Keratinocyte (primary cell): ENCODE data around the gene TOMT. TPM values are rescaled to one million over a fixed set of nuclear protein-coding genes. Genes with fewer than 3 reads are reported as not detected.
A peak's percentile ranks its signal among the peaks of the same experiment; 100 is the strongest.

Experiments used
- DNase-seq: peaks from one replicate; pipeline ENCODE4 v3.0.0-alpha.2; 2011; ENCODE audit warnings: low read depth, missing footprints, low spot score
- FAIRE-seq: peaks from 2 replicates; lab custom pipeline; 2011; peaks lifted over from hg19 to GRCh38; lab: Jason Lieb, UNC
- H2AFZ ChIP-seq: 2 replicates; pipeline ENCODE4 v1.6.0; 2012; ENCODE audit warnings: low read length, control low read depth, inconsistent platforms; ENCODE audit not compliant: control insufficient read depth
- H3K27ac ChIP-seq: 2 replicates; pipeline ENCODE4 v1.5.1; 2011; ENCODE audit warnings: low read length; ENCODE audit not compliant: control insufficient read depth, insufficient read depth
- H3K27me3 ChIP-seq: 3 replicates; pipeline ENCODE4 v1.6.0; 2011; ENCODE audit warnings: low read length; ENCODE audit not compliant: control insufficient read depth, insufficient read depth; ENCODE audit errors: extremely low read depth
- H3K36me3 ChIP-seq, 2 experiments: 2 replicates in 1 of 2; 3 replicates in 1 of 2; pipeline ENCODE4 v1.5.1; 2011; ENCODE audit warnings: low read length in 2 of 2, mild to moderate bottlenecking in 1 of 2; ENCODE audit not compliant: control insufficient read depth in 2 of 2, insufficient read depth in 2 of 2; ENCODE audit errors: extremely low read depth in 1 of 2
- H3K4me1 ChIP-seq: 3 replicates; pipeline ENCODE4 v1.5.1; 2011; ENCODE audit warnings: low read length; ENCODE audit not compliant: control insufficient read depth, insufficient read depth; ENCODE audit errors: extremely low read depth
- H3K4me2 ChIP-seq: 3 replicates; pipeline ENCODE4 v1.6.0; 2011; ENCODE audit warnings: low read depth, low read length; ENCODE audit not compliant: control insufficient read depth, insufficient read depth; ENCODE audit errors: extremely low read depth
- H3K4me3 ChIP-seq, 3 experiments: fragments of 200-600 bp in 1 of 3; sonication (generic) in 1 of 3; 2 replicates in 2 of 3; 3 replicates in 1 of 3; pipeline ENCODE4 v1.5.1; 2011 to 2016; ENCODE audit warnings: low read length in 3 of 3, mild to moderate bottlenecking in 3 of 3, control low read depth in 2 of 3, inconsistent platforms in 1 of 3, low read depth in 1 of 3, mixed read lengths in 1 of 3, mixed run types in 1 of 3, moderate library complexity in 1 of 3; ENCODE audit not compliant: control insufficient read depth in 2 of 3, insufficient read depth in 2 of 3; ENCODE audit errors: extremely low read depth in 1 of 3
- H3K79me2 ChIP-seq: 2 replicates; pipeline ENCODE4 v1.6.0; 2012; ENCODE audit warnings: low read length; ENCODE audit not compliant: control insufficient read depth, insufficient read depth
- H3K9ac ChIP-seq: 3 replicates; pipeline ENCODE4 v1.6.0; 2011; ENCODE audit warnings: low read length; ENCODE audit not compliant: control insufficient read depth, insufficient read depth; ENCODE audit errors: extremely low read depth
- H3K9me1 ChIP-seq: 3 replicates; pipeline ENCODE4 v1.6.0; 2011; ENCODE audit warnings: low read length; ENCODE audit not compliant: control insufficient read depth, insufficient read depth; ENCODE audit errors: extremely low read depth
- H3K9me3 ChIP-seq: 2 replicates; pipeline ENCODE4 v1.5.1; 2012; ENCODE audit warnings: low read depth, low read length; ENCODE audit not compliant: control insufficient read depth
- H4K20me1 ChIP-seq: 3 replicates; pipeline ENCODE4 v1.6.0; 2011; ENCODE audit warnings: low read length; ENCODE audit not compliant: control insufficient read depth, insufficient read depth; ENCODE audit errors: extremely low read depth
- EZH2 ChIP-seq: IDR thresholded peaks from one replicate; pipeline ENCODE4 v1.6.1; 2012; ENCODE audit warnings: inconsistent platforms, mild to moderate bottlenecking, low read length, moderate library complexity
- dilution Hi-C: fragments of 300-500 bp; cut with MboI; formaldehyde crosslinking; loops from one replicate; pipeline ENCODE4 v1.7.0; 2020; ENCODE audit warnings: low sequenced_read_pairs; ENCODE audit not compliant: extremely low pct_ligation_motif_present
- polyA plus RNA-seq, 5 experiments: library from polyadenylated mRNA; depleted of rRNA in 3 of 5; stranded (reverse) in 3 of 5; stranded (forward) in 1 of 5; unstranded in 1 of 5; fragments of >200 nt; gene quantifications; 1 replicate in 1 of 5; 2 replicates in 3 of 5; 3 replicates in 1 of 5; pipeline versions ENCODE4 v1.2.1 to v1.2.3, GENCODE V29; 2011 to 2012; ENCODE audit warnings: missing spikeins in 2 of 5, low read depth in 1 of 5, low replicate concordance in 1 of 5
- TF ChIP-seq, protein P1 (sequence below), 3 experiments: IDR thresholded peaks in 1 of 3; conservative IDR thresholded peaks in 1 of 3; optimal IDR thresholded peaks in 1 of 3; 2 replicates in 2 of 3; 3 replicates in 1 of 3; pipeline versions ENCODE3 to v1.5.1; 2011; ENCODE audit warnings: low read length in 3 of 3, mild to moderate bottlenecking in 3 of 3, moderate library complexity in 2 of 3, control low read depth in 1 of 3, inconsistent platforms in 1 of 3; ENCODE audit not compliant: insufficient read depth in 2 of 3; ENCODE audit errors: extremely low read depth in 1 of 3

Gene TOMT
- polyA plus RNA-seq, 1 donor (not counting 4 experiments of a cell fraction or from before 2014, with no cell fraction given): not detected

DNA sequence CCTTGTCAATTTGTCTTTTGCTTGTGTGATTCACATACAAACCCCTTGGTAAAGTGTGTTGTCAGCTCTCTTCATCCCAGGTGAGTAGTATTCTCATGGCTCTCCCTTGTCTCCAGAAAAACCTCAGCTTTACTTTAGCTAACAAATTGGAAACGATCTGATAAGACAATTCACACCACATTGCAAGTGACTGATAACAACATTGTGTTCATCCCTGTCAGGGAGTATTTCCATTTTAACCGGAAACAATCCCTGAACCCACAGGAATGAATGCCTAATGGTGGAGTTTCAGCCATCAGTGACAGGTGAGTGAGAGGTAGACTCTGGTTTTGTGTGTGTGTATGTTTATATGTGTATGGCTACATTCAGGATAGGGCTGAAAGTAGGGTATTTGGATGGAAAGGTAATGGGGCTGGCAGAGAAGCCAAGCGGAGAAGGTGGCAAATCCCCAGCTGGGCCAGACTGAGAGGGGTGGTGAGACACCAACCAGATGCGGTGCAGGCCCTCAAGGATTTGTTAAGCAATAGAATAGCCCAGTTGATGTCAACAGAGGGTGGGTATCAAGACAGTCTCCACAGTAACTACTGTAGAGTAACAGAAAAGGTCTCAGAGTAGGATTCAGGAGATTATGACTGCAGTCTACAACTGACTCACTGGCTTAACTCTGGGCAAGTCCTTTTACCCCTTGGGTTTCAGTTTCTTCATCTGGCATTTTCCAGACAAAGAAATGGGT, 17.5 kb upstream of the TOMT start:
- TF ChIP-seq, protein P1, sequence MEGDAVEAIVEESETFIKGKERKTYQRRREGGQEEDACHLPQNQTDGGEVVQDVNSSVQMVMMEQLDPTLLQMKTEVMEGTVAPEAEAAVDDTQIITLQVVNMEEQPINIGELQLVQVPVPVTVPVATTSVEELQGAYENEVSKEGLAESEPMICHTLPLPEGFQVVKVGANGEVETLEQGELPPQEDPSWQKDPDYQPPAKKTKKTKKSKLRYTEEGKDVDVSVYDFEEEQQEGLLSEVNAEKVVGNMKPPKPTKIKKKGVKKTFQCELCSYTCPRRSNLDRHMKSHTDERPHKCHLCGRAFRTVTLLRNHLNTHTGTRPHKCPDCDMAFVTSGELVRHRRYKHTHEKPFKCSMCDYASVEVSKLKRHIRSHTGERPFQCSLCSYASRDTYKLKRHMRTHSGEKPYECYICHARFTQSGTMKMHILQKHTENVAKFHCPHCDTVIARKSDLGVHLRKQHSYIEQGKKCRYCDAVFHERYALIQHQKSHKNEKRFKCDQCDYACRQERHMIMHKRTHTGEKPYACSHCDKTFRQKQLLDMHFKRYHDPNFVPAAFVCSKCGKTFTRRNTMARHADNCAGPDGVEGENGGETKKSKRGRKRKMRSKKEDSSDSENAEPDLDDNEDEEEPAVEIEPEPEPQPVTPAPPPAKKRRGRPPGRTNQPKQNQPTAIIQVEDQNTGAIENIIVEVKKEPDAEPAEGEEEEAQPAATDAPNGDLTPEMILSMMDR (optimal IDR thresholded peaks at IDR 0.05 in 1 of 3, IDR thresholded peaks at IDR 0.05 in 1 of 3, conservative IDR thresholded peaks at IDR 0.05 in 1 of 3; ENCODE audit: extremely low read depth in 1 of 3, insufficient read depth in 2 of 3, low read length in 3 of 3): no peak
- no peak for TF ChIP-seq EZH2
- Histone ChIP-seq H3K4me1 (peaks cover 19% of the 10 kb centered on the region), H2AFZ (no peak overlapping the region), H3K4me2 (no peak overlapping the region), H3K27ac (no peak overlapping the region), H3K36me3 (peaks cover 5 to 13% of the 10 kb centered on the region in 2 experiments), H4K20me1 (no peaks in the 10 kb centered on the region), H3K79me2 (no peaks in the 10 kb centered on the region), H3K27me3 (no peaks in the 10 kb centered on the region), H3K9me1 (no peaks in the 10 kb centered on the region), H3K9me3 (no peaks in the 10 kb centered on the region), H3K9ac (no peak overlapping the region), H3K4me3 (no peak overlapping the region)
- no peak for DNase-seq
- FAIRE-seq: no peak
- dilution Hi-C loops: no loop called here

DNA sequence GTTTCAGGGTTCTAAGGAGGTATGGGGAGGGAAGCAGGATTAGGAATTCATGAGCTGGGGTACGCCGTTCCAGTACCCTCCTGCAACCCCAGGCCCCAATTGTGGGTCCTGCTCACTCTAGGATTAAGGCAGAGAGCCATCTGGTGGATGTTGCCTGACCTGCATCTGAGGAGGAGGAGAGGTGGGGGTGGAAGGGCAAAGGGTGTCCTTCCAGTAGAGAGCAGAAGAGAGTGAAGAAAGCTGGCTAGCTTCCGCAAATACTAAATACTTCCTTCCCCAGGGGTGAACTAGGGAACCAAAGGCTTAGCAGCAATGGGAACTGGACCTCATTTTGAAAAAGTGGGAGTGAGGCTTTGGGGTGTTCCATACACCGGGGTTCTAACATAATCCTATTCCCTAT, 14.4 kb upstream of the TOMT start:
- dilution Hi-C loops: no loop called here

More for the DNA sequence above, 14.4 kb upstream of the TOMT start:
- TF ChIP-seq, protein P1 (optimal IDR thresholded peaks at IDR 0.05 in 1 of 3, IDR thresholded peaks at IDR 0.05 in 1 of 3, conservative IDR thresholded peaks at IDR 0.05 in 1 of 3; ENCODE audit: extremely low read depth in 1 of 3, insufficient read depth in 2 of 3, low read length in 3 of 3): peak; percentile 81 to 95 (median 86)
- TF ChIP-seq EZH2: no peak
- H3K4me3 ChIP-seq: no peak overlapping the region
- DNase-seq (no peak), FAIRE-seq (peak; percentile 17)
- H3K36me3 ChIP-seq: peaks cover 7 to 26% of the 10 kb centered on the region in 2 experiments
- no peaks in the 10 kb centered on the region for H4K20me1 ChIP-seq
- no peak overlapping the region for H2AFZ ChIP-seq
- H3K4me2 ChIP-seq: no peak overlapping the region
- H3K27ac ChIP-seq: no peak overlapping the region
- H3K9ac ChIP-seq: no peak overlapping the region
- no peaks in the 10 kb centered on the region for H3K79me2 ChIP-seq
- H3K9me1 ChIP-seq: no peaks in the 10 kb centered on the region
- H3K9me3 ChIP-seq: no peaks in the 10 kb centered on the region
- peaks cover 12% of the 10 kb centered on the region for H3K4me1 ChIP-seq
- H3K27me3 ChIP-seq: no peaks in the 10 kb centered on the region
